Stimulated activated CD4-positive, alpha-beta T cell treated with anti-CD3 and anti-CD28 coated beads, Interleukin-2, amount 100 ng/mL, for 24 hours (primary cell): ENCODE measurements around the gene FOXC2.

Experiments used
- DNase-seq, 2 donors: peaks; one replicate each; pipeline ENCODE4 v3.0.0-alpha.2; 2020

The FOXC2 gene

DNA sequence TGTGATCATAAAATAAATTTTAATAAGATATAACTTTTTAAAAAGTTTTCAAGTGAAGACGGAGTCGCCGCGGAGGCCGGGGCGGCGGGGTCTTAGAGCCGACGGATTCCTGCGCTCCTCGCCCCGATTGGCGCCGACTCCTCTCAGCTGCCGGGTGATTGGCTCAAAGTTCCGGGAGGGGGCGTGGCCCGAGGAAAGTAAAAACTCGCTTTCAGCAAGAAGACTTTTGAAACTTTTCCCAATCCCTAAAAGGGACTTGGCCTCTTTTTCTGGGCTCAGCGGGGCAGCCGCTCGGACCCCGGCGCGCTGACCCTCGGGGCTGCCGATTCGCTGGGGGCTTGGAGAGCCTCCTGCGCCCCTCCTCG lies at the start of gene FOXC2:
Gene FOXC2, plus strand, starts transcription at position 229 of the 365 bp plus-strand sequence. CDS start 507 bp downstream, outside the sequence.
- DNase-seq: peak; percentile 64 to 71

GRCh38 chr16:86517033-86517432 lies 49.6 kb upstream of the FOXC2 start:
- no peak for DNase-seq

GRCh38 chr16:86517652-86518258 lies 48.9 kb upstream of the FOXC2 start:
- peak; percentile 30 to 48 for DNase-seq

- no peak for DNase-seq
These were observed 47.5 kb upstream of the FOXC2 start for GRCh38 chr16:86519007-86519648.

DNA sequence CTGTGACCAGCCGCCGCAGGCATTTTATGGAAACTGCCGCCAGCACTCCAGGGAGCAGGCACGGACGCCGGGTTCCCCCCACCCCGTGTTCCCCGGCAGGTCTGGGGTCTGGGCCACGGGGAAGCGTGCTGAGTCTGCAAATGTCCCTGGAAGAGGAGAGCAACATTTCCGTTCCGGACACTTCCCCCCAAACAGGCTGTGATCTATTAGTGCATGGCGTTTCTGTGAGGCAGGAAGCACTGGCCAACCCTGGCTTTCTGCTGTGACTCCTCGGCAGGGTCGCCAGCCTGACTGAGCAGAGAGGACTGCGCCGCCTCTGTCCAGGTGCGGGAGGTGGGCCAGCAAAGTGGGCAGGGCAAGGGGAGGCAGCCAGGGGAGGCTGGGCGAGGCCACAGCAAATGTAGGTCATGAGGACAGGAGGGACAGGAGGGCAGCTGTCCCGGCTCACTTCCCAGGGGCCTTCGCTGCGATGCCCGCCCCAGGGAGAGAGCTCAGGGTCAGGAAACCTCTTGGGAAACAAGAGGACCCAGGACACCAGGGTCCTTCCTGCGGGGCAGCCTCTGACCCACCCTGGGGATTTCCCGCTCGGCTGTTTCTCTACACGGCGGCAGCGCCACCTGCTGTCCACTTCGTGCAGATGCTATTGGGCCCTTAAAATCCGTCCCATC lies 46.8 kb upstream of the FOXC2 start:
- peak; percentile 68 for DNase-seq

GRCh38 chr16:86520317-86521210 lies 46.1 kb upstream of the FOXC2 start:
- DNase-seq: no peak

DNA sequence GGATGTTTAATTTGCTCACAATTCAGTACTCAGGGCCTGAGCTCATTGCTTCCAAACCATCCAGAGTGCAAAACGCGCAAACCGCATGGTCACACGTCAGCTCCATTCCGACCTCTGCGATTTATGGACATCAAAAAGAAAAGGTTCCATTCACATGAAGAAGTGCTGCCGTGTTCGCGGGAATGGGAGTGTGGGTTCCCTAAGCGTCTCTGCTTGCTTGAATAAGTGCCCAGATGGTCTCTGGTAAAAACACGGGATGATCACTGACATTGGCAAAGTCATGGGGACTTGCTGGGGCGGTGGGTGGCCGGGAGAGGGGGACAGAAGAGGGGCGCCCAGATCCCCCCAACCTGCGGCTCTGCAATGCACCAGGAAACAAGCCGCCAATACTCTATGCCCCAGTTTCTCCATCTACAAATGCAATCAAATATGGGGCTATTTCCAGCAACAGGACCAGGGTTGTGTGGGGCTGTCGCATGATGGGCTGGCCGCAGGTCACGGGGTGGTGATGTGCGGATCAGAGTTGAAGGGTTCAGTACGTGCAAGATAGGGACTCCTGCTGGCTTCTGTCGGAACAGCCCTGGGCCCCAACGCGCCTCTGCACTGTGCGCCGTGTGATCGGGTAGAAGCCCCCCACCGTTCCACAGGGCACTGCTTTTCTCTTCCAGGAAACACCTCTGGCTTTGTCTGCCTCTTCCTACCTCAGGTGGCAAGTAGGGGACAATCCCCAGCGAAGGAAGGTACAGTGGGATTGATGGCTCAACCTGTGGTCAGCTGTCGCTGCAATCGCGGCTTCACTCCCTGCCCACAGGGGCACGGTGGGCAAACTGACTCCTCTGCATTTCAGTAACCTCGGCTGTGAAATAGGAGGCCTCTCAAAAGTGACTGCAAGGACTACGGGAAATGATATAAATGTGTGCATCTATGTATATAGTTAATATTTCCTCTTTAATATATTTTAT lies 45.1 kb upstream of the FOXC2 start:
- no peak for DNase-seq

DNA sequence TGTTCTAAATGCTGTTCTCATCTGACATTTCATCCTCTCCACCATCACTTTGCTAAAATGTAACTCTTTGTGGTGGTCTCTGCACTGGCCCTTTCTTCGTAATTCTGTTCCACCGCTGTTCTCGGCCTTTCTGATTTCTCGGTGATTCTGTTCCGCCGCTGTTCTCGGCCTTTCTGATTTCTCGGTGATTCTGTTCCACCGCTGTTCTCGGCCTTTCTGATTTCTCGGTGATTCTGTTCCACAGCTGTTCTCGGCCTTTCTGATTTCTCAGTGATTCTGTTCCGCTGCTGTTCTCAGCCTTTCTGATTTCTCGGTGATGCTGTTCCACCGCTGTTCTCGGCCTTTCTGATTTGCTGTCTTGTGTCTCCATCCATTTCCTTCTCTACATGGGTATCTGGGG lies 44.0 kb upstream of the FOXC2 start:
- DNase-seq: no peak

- DNase-seq: no peak
These were observed 43.4 kb upstream of the FOXC2 start for GRCh38 chr16:86523166-86523740.

DNA sequence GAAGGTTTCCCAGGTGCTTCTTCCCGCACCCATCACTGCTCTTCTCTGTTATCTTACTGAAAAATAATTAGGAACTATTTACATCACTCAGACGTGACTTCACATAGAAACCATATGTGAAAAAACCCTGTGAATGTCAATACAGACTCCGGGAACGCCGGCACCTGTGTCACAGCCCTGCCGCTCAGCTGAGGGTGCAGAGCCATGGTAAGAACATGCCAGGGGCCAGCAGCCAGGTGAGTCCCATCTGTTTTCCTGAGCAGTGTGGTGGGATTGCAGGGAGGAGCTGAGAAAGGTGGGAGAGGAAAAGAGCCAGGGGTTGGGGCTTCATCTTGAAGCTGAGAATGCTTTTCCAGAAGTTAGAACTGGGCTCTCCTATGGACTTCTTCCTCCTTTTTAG lies 42.6 kb upstream of the FOXC2 start:
- no peak for DNase-seq

DNA sequence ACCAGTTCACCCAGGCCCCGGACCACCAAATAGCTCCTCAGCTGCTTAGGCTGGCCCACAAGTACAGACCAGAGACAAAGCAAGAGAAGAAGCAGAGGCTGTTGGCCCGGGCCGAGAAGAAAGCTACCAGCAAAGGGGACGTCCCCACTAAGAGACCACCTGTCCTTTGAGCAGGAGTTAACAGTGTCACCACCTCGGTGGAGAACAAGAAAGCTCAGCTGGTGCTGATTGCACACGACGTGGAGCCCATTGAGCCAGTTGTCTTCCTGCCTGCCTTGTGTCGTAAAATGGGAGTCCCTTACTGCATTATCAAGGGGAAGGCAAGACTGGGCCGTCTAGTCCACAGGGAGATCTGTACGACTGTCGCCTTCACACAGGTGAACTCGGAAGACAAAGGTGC lies 40.9 kb upstream of the FOXC2 start:
- DNase-seq: no peak

DNA sequence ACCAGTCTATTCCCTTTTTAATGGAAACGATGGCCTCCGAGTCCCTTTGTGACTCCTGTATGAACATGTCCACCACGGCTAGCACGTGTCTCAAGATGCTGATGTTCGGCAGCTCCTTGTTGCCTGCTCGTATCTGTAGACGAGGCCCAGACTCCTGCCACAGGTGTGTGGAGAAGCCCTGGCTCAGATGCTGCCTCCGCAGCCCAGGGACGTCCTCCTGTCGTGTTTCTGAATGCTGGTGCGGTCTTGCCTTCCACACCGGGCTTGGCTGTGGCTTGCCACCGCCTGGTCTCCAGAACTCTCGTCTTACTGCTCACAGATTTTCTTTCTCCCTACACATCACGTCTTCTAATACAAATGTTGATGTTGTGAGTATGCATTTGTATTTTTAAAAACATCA lies 39.3 kb upstream of the FOXC2 start:
- DNase-seq: no peak

- no peak for DNase-seq
These were observed 38.3 kb upstream of the FOXC2 start for GRCh38 chr16:86528061-86528929.

DNA sequence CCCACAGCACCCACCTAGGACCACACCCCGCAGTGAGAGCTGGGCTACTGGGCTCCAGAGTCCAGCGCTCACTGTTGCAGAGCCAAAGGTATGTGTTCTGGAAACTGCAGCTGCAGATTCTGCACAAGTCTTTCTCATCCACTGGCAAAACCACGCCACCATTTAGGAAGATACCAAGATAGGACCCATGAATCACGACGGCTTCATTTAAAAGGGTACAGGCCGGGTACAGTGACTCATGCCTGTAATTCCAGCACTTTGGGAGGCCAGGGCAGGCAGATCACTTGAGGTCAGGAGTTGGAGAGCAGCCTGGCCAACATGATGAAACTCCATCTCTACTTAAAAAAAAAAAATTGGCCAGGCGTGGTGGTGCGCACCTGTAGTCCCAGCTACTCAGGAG lies 37.5 kb upstream of the FOXC2 start:
- DNase-seq: no peak

- no peak for DNase-seq
These were observed 36.1 kb upstream of the FOXC2 start for GRCh38 chr16:86530251-86531190.

GRCh38 chr16:86531191-86531545 lies 35.5 kb upstream of the FOXC2 start:
- DNase-seq: no peak

DNA sequence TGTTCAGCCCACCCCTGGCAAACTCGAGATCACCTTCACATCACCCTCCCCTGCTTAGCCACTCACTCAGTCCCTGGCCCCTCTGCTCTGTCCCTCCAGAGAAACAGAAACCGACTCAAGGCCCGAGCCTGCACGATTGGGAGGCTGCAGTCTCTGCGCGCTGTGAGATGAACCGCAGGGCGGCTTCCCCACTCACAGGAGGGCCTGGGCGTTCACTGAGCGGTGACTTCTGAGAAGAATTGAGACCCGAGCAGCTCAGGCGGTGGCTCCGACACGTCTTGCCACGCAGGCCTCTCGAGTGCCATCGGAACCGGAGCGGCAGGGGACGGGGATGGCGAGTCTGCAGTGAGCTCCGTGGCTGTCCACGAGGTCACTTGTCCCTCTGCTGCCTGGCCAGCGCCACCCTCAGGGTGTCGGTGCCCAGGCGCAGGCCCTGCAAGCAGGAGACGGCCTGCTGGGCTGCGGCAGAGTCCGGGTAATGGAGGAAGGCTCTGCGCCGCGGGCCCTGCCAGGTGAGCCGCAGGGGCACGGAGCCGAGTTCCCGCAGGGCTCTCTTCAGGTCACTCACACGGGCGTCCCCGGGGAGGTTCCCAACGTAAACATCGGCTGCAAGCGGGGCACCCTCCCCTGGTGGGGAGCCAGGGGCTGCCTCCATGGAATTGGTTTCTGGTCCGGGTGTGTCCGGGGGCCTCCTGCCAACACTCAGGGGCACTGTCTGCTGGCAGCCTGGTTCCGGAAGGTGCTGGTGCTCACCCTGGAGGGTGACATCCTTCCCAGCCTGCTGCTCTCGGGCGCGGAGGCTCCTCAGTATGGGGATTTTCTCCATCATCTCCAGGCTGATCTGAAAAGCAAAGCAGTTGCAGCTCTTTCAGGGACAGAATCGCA lies 34.7 kb upstream of the FOXC2 start:
- DNase-seq: no peak

GRCh38 chr16:86532526-86532815 lies 34.2 kb upstream of the FOXC2 start:
- no peak for DNase-seq

GRCh38 chr16:86533076-86533475 lies 33.6 kb upstream of the FOXC2 start:
- DNase-seq: no peak
